Measurements from ENCODE around the gene VMAC.
"Not testable (repeated sequence)": the region's sequence is repeated elsewhere in the genome, so short reads cannot be mapped to it uniquely, and the experiment has no call there.

The VMAC gene

DNA sequence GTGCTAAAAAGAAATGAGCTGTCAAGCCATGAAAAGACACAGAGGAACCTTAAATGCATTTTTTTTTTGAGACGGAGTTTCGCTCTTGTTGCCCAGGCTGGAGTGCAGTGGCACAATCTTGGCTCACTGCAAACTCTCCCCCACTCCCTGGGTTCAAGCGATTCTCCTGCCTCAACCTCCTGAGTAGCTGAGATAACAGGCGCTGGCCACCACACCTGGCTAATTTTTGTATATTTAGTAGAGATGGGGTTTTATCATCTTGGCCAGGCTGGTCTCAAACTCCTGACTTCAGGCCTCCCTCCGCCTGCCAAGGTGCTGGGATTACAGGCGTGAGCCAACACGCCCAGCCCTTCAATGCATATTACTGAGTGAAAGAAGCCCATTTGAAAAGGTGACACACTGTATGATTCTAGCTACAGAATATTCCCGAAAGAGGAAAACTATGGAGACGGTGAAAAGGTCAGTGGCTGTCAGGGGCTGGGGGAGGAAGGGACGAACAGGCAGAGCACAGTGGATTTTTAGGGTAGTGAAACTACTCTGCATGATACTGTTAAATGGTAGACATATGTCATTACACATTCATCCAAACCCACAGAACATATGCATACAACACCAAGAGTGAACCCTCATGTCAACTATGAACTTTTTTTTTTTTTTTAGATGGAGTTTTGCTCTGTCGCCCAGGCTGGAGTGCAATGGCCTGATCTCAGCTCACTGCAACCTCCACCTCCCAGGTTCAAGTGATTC is 20.4 kb upstream of the VMAC start:
- not testable (repeated sequence) for DNase-seq

DNA sequence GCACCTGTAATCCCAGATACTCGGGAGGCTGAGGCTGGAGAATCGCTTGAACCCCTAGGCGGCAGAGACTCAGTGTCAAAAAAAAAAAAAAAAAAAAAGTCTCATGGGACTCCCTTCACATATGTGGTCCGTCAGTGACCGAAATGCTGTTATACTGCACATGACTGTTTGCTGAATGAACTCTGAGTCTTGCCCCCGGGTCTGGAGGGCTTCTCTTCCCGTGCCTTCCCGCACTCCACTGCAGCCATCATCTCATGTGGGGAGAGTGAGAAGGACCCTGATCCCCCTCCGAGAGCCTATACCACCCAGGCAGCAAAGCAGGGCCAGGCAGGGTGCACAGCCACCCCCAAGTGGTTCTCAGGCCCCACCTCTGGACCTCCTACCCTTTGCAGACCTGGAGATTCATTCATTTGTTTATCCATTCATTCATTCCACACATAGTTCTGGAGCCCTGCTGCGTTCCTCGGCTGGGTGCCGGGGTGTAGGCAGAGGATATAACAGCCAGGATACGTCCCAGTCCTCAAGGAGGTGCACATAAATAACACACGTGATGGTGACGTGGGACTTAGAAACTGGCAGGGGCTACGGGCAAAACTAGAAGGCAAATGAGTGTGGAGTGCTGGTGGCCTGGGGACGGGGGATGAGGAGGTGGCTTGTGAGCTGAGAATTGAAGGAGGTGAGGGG is 15.2 kb upstream of the VMAC start:
- DNase-seq = no peak

DNA sequence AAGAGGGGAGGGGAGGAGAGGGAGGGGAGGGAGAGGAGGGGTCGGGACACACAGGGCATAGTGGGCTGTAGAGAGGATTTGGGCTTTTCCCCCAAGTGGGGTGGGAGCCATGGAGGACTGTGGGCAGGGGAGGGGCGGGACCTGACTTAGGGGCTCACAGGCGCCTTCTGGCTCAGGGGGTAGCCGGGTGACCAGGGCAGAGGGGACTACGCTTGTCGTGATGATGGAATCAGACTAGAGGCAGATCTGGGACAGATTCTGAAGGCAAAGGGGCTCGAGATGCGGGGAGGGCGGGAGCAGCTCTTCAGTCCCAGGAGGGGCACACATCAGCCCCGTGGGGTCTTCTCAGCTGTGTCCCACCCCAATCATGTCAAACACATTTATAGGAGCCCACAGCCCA is 14.6 kb upstream of the VMAC start:
- no peak for DNase-seq

DNA sequence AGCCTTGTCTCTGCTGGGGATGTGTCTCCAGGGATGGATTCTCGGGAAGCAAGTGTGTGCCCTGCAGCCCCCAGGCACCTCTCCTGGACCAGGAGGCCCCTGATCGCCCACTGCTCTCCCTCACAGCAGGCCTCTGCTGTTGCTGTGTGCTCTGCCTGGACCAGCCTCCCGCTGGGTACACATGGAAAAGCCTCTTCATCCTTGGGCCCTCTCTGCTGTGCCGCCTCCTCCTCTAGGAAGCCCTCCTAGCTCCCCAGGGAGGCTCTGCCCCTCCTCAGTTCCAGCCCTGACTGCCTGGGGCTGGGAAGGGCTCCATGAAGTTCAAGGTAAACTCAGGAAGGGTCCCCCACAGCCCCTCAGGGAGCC is 13.1 kb upstream of the VMAC start:
- DNase-seq = no peak

DNA sequence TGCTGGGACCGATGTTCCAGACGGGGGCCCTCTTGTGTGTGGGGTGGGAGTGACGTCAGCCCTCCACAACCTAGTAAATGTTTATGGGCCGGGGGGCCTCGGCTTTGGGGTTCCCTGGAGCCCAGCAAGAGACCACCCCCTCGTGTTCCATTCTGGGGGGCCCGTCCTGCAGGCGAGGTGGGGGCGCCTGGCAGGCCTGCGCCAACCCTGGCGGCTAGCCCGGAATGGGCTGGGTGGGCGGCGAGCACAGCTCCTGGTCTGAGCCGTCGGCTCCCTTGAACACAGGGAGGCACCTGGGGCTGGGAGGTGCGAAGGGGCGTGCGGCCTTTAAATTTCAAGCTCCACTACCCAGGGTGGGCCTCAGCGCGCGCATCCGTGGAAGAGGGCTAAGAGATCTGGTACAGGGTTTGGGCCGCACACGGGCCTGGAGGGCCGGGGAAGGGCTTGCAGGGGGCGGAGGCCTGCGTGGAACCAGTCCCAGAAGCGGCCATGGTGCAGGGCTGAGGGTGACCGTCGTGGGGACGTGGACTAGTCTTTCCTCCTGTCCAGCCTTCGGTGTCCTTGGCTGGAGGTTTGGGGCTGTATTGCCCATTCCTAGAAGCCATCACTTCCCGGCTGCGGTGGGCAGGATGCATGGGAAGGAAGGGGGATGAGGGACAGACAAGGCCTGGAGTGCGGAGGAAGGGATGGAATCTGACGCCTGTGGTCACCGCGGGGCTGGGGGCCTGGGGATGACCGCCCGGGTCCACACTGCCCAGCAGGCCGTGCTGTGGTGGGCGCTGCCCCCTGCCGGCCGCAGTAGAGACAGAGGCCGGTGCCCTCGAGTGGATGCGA is 12.5 kb upstream of the VMAC start:
- DNase-seq = no peak

DNA sequence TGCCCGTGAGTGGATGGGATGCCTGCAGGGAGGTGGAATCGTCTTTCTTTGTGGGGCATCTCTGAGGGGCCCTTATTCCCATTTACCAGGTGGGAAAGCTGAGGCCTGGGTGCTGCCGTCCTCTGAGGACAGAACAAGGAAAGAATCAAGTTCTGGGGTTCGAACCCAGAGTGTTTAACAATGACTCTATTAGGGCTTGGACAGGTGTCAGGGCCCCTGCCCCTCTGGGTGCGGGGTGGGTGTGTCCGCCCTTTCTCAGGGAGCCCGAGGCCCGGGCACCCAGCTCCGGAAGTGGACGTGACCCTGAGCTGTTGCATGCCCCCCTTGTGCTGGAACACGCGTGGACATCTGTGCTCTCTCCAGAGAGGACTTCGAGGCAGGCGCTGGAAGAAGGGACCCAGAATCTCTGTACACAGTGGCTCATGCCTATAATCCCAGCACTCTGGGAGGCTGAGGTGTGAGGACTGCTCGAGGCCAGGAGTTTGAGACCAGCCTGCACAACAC is 11.8 kb upstream of the VMAC start:
- no peak for DNase-seq

DNA sequence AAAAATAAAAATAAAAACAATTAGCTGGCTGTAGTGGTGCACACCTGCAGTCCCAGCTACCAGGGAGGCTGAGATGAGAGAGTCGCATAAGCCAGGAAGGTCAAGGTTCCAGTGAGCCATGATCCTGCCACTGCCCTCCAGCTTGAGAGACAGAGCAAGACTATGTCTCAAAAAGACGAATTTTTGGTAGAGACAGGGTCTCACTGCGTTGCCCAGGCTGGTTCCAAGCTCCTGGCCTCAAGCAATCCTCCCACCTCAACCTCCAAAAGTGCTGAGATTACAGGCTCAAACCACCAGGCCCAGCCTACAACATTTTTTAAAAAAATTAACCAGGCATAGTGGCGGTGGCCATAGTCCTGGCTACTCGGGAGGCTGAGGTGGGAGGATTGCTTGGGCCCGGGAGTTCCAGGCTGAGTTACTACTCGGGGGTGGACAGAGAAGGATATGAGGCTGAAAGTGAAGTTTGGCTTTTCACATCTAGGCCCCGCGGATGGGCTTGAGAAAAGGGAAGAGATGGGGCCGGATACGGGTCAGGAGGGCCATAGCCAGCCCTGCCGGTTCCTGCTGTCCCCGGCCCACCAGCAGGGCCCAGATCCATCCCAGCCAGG is 11.3 kb upstream of the VMAC start:
- no peak for DNase-seq

DNA sequence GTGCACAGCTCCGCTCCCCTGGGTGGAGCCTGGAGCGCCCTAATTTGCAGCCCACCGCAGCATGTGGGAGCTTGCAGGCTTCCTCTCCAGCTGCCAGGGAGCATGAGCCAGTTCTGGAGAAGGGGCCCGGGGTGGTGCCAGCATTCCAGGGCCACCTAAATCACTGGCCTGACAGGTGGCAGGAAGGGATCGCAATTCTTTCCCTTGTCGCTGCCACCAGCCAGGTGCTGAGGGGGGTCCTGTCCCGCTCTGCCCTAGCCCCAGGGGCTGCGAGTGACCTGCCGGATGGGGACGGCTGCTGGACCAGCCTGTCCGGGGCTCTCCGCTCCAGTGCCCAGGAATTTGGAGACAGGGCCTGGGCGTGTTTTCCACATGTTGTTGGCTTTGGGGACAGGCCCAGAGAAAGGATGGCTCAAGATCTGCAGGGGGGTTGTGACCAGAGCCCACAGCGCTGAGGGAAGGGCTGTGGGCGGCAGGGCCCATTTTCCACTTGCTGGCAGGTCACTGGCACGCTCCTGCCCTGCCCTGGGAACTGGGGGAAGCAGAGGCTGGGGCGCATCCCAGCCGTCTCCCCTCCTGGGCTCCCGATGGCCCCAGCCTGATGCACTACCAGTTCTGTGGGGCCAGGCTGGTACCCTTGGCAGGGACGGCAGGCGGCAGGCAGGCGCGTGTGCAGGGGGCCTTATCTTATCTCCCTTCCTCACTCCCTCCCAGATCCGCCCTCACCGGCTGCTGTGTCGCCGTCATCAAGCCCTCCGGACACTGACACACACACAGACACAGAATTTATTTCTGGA is 10.6 kb upstream of the VMAC start:
- DNase-seq = no peak

DNA sequence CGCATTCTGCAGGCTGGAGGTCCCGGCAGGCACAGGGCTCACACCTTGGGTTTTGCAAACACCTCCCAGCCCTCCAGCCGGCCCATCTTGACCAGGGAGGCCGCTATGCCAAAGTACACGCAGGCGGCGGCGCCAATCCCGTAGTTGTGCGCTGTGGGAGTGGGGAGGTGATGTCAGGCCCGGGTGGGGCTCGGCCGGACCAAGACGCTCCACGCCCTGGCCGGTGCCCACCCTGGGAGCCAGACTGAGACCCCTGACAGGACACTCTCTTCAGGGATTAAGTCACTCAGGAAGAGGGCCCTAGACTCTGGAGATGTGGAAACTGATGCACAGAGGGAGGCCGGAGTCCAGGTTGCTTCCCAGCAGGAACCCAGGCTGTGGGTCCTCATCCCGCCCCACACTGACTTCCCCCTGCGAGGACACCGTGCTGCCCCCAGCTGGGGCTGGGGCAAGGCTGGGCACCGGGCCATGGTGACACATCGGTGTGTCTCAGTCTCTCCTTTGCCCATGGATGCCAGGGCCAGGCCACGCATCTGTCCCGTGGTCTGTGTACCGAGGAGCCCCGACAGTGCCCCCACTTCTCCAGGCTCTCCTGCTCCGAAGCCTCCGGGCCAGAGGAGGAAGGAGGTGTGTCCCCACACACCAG is 9.8 kb upstream of the VMAC start:
- no peak for DNase-seq

DNA sequence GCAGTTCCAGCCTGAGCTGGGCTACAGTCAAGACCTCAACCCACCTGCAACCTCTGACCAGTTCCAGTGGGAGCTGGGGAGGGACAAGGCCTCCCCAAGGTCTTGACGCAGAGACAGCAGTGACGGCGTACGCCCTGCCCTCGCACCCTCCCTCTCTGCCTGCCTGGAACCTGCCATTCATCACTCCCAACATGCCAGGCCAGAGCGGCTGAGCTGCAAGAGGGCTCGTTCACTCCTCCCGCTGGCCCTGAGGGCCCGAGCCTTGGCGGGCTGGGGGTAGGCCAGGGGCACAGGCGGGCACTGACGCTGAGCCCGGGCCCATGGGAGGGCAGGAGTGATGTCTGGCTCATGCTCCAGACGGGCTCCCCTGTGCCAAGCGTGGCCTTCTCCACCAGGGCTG is 9.3 kb upstream of the VMAC start:
- DNase-seq = no peak

DNA sequence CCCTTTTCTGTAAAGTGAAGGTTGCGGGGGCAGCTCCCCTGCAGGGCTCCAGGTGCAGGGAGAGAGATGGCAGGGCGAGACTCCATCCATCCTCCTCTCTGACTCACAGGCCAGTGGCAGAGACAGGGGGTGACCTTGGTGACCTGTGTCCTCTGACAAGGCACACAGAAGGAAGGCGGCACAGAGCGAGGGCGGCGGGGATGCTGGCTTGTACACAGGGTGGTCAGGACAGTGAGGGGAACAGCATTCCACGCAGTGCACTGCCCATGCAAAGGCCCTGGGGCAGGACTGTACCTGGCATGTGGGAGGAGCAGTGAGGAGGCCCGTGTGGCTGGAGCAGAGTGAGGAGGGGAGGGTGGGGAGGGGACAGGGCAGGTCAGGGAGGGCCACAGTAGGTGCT is 8.8 kb upstream of the VMAC start:
- no peak for DNase-seq

DNA sequence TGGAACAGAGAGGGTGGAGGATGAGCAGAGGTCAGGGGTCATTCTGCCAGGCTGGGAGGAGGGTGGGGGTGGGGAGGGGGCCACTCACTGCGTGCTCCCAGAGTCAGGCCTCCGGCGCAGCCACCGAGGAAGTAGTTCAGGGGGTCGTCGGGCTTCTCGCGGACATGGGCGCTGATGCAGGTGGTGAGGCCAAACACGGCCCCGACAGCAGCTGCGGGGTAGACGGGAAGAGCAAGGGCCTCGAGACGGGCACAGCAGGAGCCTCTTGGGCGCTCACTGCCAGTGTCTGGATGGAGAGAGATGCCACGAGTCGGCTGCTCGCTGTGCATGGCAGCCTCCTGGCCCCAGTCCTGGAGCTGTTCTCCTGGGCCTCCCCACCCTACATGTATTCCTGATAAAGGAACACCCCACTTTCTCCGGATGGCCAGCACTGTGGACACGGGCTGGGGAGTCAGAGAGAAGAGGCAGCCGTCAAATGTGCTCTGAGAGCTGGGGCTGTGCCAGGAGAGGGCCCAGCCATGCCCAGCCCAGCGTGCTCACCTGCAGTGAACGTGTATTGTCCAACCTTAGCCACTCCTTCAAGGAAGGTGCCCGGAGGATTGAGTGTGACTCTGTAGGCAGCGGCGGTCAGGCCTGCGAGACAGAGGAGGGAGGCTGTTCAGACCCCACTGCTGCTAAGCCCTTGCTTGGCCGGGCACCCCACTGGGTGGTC is 8.2 kb upstream of the VMAC start:
- no peak for DNase-seq

DNA sequence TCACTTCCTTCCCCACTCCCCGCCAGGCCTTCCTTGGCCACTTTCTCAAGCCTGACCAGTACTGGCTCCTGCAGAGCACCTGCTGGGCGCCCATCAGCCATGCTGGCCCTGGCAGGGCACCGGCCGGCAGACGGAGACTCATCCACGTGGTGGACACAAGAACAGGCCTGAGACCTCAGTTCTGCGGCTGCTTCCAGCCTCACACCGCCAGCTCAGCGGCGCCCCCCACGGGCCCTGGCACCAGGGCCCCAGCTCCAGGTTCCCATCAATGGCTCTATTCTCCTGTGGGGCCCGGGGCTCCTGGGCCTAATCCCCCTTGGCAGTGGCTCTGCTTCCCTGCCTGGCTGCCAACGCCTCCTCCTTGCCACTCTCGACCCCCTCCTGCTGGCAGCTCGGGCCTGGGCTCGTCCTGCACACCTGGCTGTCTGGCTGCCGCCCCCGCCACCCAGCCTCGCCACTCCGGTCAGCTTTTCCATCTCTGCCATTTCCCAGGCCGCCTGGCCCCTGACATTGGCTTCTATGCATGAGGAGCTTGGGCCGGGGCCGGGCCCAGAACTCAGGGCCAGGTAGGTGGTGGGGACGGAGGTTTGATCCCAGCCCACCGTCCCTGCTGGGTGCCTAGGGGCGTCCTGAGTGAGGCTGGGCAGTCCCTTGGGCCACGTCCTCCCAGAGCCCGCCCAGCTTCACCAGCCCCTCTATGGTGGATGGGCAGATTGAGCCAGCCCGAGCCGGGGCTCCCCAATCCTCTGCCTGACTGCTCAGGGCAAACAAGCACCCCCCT is 7.3 kb upstream of the VMAC start:
- DNase-seq = no peak

DNA sequence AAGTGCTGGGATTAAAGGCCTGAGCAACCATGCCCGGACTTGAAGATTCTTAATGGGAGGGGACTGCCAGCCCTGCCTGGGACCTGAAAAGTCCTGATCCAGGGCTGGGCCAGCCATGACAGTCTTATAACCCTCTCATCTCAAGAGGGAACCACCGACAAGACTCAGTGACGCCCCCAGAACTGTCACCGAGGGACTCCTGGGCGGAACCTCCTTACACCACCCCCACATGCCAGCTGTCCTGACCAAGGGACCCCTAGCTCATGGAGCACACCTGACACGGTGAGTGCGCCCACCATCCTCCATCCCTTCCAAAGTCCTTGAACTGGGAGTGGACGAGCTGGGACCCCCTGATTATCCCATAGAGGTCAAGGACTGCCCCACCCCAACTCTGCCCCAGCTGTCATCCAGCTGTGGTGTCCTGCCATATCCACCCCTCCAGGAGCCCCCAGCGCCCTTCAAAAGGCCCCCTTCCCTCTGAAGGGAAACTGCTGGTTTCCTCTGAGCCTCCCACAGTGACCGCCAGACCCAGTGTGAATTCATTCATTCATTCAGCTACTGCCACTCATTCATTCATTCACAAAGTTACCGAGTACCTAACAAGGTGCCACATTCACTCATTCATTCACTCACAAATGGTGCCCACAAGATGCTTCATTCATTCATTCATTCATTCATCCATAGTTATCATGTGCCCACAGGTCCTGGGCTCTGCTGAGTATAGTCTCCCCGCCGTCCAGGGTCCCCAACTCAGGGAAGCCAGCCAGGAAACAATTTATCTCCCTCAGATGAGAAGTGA is 4.7 kb upstream of the VMAC start:
- no peak for DNase-seq

DNA sequence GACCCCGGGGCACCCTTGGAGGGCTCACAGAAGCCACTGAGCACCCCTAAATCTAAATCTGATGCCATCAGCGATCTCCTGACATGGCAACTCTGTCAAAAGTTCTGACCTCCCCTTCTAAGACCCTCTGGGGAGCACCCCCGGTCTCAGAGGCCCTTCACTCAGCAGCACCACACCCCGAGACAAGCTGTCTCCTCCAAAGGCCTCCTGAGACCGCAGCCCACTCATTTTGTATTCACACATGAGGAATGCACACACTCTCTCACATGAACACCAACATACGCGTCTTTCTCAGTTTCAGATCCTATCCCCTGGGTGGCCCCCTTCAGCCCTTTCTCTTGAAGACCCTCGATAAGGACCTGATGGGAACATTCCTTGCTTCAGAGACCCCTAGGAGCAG is 3.7 kb upstream of the VMAC start:
- DNase-seq = no peak

DNA sequence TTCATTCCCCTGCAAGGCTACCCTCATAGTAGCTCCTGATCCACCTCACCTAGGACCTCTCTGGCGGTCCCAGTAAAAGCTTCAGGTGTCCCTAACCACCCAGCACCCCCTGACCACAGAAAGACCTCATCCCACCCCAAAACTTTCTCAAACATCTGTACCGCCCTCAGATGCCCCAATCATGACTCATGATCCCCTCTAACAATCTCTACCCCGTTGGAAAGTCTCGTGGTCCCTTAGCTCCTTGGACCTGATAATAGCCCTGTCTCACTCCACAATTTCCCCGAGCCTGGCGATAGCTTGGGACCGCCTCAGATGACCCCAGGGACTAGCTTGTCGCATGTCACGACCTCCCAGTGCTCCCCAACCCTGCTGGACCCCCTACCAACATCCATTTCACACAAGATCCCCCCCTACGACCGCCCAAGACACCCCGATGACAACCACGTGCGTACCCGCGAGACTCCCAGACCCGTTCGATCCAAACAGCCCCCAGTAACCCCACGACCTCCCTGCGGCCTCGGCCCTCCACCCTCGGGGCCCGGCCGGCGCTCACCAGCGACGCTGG is 1.5 kb upstream of the VMAC start:
- no peak for DNase-seq

DNA sequence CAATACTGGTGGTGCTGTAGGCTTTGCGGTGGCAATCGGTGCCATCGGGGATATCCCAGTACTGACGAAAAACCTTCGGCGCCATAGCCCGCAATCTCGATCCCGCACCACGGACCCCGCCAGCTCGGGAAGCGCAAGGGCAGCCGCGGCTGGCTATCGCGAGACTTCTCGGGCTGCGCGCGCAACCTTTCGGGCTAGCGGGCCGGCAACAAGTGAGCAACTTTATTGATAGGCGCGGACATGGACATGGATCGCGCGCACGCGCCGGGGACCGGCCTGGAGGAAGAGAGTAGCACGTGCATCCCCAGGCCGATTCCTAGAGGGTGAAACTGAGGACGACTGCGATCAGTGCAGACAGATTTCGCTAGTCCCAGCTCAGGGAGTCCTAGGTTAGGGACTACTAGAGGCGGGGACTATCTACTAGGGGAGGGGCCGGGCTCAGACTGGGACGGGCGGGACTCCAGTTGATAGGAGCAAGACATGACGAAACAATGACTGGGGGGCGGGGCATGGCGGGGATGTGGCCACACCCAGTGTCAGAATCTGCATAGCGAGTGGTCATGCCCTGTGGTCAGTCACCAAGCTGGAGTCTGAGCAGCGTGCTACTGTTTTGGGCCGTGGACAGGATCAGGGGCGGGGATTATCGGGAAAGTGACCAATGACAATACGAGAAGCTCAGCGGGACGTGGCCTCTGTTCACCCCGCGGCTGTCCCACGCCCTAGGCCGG is 884 bp upstream of the VMAC start, which contains the start of gene NDUFA11:
Gene NDUFA11, minus strand, starts transcription at position 167 of the 728 bp plus-strand sequence. Its CDS starts 82 bp downstream, at position 85.
- DNase-seq = peak; percentile 93

DNA sequence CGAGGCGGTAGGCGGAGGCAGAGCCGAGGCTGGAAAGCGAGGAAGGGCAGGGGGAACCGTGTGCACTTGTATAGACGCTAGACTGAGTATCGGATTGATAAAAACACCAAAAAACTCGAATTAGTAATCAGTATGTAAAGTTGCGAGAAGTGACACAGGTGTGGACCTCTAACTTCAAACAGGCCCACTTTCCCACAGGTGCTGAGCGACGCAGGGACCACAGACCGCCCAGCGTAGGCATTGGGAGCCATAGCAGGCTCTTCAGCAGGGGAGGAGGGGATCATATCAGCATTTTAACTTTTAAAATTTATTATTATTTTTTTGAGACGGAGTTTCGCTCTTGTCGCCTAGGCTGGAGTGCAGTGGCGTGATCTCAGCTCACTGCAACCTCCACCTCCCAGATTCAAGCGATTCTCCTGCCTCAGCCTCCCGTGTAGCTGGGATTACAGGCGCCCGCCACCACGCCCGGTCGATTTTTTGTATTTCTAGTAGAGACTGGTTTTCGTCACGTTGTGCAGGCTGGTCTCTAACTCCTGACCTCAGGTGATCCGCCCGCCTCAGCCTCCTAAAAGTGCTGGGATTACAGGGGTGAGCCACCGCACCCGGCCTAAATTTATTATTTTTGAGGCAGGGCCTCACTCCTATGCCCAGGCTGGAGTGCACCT is 574 bp downstream of the VMAC start:
- DNase-seq = no peak
